ENCODE data around the gene ITGAE.

- TF ChIP-seq CTCF (IDR thresholded peaks at IDR 0.05) (no peak), EP300 (IDR thresholded peaks at IDR 0.05) (no peak)
These were observed 20.1 kb upstream of the ITGAE start for GRCh38 chr17:3821101-3821500.

Data from sigmoid colon (tissue), 4 donors.